Mesendoderm (in vitro differentiated cells): ENCODE results near the gene GKAP1. TPM values are rescaled to one million over a fixed set of nuclear protein-coding genes. Genes with fewer than 3 reads are reported as not detected.
A peak's percentile ranks its signal among the peaks of the same experiment; 100 is the strongest.
"Not testable (repeated sequence)": the region's sequence is repeated elsewhere in the genome, so short reads cannot be mapped to it uniquely, and the experiment has no call there.

ENCODE experiments used
- DNase-seq: peaks from one replicate; pipeline ENCODE4 v3.0.0; 2013
- H2AK5ac ChIP-seq: 2 replicates; pipeline ENCODE4 v1.6.1; 2013; ENCODE audit warnings: low read length, inconsistent platforms
- H2BK120ac ChIP-seq: 2 replicates; pipeline ENCODE4 v1.6.1; 2013; ENCODE audit warnings: low read depth, mild to moderate bottlenecking, low read length, moderate library complexity, mixed read lengths
- H2BK15ac ChIP-seq: replicated peaks from 2 replicates; pipeline ENCODE4 v1.6.1; 2013; ENCODE audit warnings: low read depth, mild to moderate bottlenecking, moderate library complexity
- H2BK5ac ChIP-seq: 2 replicates; pipeline ENCODE4 v1.6.1; 2013; ENCODE audit warnings: low read length, inconsistent platforms
- H3K18ac ChIP-seq: 2 replicates; pipeline ENCODE4 v1.6.1; 2013; ENCODE audit warnings: mild to moderate bottlenecking, low read length, mixed read lengths
- H3K23ac ChIP-seq: one replicate; pipeline ENCODE4 v1.6.1; 2013; ENCODE audit warnings: low read length
- H3K27ac ChIP-seq: 2 replicates; pipeline ENCODE4 v1.5.1; 2013; ENCODE audit warnings: low read depth, mild to moderate bottlenecking, inconsistent platforms, low read length, moderate library complexity
- H3K27me3 ChIP-seq: 2 replicates; pipeline ENCODE4 v1.6.1; 2013; ENCODE audit warnings: low read length, control low read depth, mild to moderate bottlenecking, inconsistent platforms; ENCODE audit not compliant: insufficient read depth, poor library complexity
- H3K36me3 ChIP-seq: 2 replicates; pipeline ENCODE4 v1.6.1; 2013; ENCODE audit warnings: low read length, inconsistent platforms; ENCODE audit not compliant: control insufficient read depth, insufficient read depth
- H3K4ac ChIP-seq: one replicate; pipeline ENCODE4 v1.6.1; 2013; ENCODE audit warnings: low read depth, mild to moderate bottlenecking, low read length, moderate library complexity
- H3K4me1 ChIP-seq: 2 replicates; pipeline ENCODE4 v1.6.1; 2013; ENCODE audit warnings: low read depth, low read length, inconsistent platforms; ENCODE audit not compliant: control insufficient read depth
- H3K4me2 ChIP-seq: 2 replicates; pipeline ENCODE4 v1.6.1; 2013; ENCODE audit warnings: low read length
- H3K4me3 ChIP-seq: 2 replicates; pipeline ENCODE4 v1.5.1; 2013; ENCODE audit warnings: mild to moderate bottlenecking, low read length
- H3K56ac ChIP-seq: one replicate; pipeline ENCODE4 v1.6.1; 2013; ENCODE audit warnings: low read length
- H3K79me1 ChIP-seq: 2 replicates; pipeline ENCODE4 v1.6.1; 2013; ENCODE audit warnings: low read length, inconsistent platforms
- H3K79me2 ChIP-seq: 2 replicates; pipeline ENCODE4 v1.6.1; 2013; ENCODE audit warnings: mild to moderate bottlenecking, low read length; ENCODE audit not compliant: control insufficient read depth, insufficient read depth
- H3K9ac ChIP-seq: 2 replicates; pipeline ENCODE4 v1.6.1; 2013; ENCODE audit warnings: low read length, inconsistent platforms
- H4K5ac ChIP-seq: one replicate; pipeline ENCODE4 v1.6.1; 2013; ENCODE audit warnings: low read length
- H4K8ac ChIP-seq: one replicate; pipeline ENCODE4 v1.6.1; 2013; ENCODE audit warnings: low read depth, mild to moderate bottlenecking, control low read depth, low read length, moderate library complexity
- WGBS: extraction: QIAGEN DNeasy Blood & Tissue Kit; methylation state at CpG from one replicate; pipeline ENCODE4 v1.1.7; 2013; ENCODE audit warnings: low lambda C conversion rate, missing lambda C conversion rate; ENCODE audit not compliant: insufficient coverage; ENCODE audit errors: extremely low coverage; 5-methylcytosine and 5-hydroxymethylcytosine counted together
- polyA plus RNA-seq, 2 experiments: library from polyadenylated mRNA; stranded (reverse); fragments of 200-250 nt; gene quantifications; one replicate each; pipeline ENCODE4 v1.2.3, GENCODE V29; 2013

The GKAP1 gene
- polyA plus RNA-seq (2013, experiment 1 of 2): 3.0 TPM
- 3.0 TPM for polyA plus RNA-seq (2013, experiment 2 of 2)

DNA sequence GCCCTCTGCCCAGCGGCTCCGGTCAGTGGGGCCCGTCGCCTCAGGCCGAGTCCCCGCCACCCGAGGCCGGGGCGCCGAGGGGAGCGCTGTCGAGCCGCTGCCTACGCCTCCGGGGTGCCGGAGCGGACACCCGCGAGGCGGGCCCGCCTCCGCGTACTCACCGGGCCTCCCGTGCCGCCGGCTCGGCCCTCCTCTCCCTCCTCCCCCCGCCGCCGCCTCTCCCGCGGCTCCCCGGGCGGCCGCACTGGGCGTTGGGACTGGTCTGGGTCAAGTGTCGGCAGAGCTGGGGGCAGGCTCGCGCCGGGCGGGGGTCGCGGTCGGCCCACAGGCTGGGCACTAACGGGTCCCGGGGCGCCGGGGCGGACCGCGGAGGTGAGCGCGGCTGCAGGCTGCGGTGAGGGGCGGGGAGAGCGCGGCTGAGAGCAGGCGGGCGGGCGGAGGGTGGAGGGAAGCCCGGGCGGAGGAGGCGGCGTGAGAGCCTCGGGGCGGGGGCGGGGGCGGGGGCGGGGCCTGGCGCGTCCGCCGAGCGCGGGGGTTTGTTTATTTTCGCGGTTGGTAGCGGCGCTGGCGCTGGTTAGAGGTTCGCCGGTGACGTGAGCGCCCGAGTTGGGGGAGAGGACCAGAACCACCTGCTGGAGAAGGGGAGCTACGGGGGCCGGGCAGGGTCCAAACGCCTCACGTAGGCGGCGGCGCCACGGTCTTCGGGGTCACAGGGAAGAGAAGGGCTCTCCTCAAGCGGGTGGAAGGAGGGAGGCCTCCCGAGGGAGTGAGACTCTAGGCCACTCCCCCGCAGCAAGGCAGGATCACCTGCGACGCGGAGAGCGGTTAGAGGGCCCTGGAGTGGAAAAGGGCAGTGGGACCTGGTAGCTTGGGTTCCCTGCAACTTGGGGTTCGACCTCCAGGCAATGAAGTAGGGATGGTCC lies at the start of gene GKAP1:
Gene GKAP1 (minus strand): TSS at position 414 of the 923 bp plus-strand sequence. CDS start 11,252 bp downstream, outside the sequence.
- not testable (repeated sequence) for H3K4me1 ChIP-seq, H3K4me2 ChIP-seq, H2BK120ac ChIP-seq, H3K27me3 ChIP-seq, H2BK5ac ChIP-seq, H3K27ac ChIP-seq, H4K8ac ChIP-seq, H2AK5ac ChIP-seq, H2BK15ac ChIP-seq, H3K4ac ChIP-seq, H4K5ac ChIP-seq, H3K79me2 ChIP-seq, H3K36me3 ChIP-seq, H3K79me1 ChIP-seq
- Histone ChIP-seq H3K23ac (peak within 1 kb of the TSS; percentile 24), H3K18ac (peak within 1 kb of the TSS; percentile 39), H3K56ac (peak within 1 kb of the TSS; percentile 80), H3K9ac (peak within 1 kb of the TSS; percentile 55), H3K4me3 (peak within 1 kb of the TSS; percentile 26)
- WGBS: no CpG with 5 or more reads among the region's 103 CpGs
- peak; percentile 66 for DNase-seq

DNA sequence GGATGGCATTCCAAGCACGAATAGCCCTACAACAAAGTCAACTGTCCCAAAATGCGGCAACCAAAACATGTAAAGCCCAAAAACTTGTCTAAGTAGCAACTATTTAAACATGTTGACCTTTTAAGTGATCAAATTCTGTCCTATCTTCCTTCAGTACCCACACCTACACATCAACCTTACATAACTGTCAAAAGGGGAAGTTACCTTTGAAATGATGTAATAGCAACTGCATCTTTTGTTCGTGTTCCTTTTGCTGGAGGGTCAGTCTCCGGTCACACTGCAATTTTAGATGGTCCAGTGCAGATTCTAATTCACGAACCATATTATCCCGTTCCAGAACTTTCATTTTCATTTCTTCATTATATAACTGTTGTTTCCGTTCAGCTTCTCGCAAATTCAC lies 32.3 kb upstream of the GKAP1 start:
- not testable (repeated sequence) for H3K4ac ChIP-seq, H3K36me3 ChIP-seq, H3K56ac ChIP-seq, H3K4me1 ChIP-seq, H2AK5ac ChIP-seq, H4K5ac ChIP-seq, H2BK120ac ChIP-seq, H3K18ac ChIP-seq, H3K79me1 ChIP-seq, H3K27me3 ChIP-seq, H3K27ac ChIP-seq, H3K4me2 ChIP-seq, H3K9ac ChIP-seq, H2BK5ac ChIP-seq, H4K8ac ChIP-seq, DNase-seq, H3K23ac ChIP-seq, H3K4me3 ChIP-seq, H2BK15ac ChIP-seq, H3K79me2 ChIP-seq
- no CpG with 5 or more reads among the region's 8 CpGs for WGBS

DNA sequence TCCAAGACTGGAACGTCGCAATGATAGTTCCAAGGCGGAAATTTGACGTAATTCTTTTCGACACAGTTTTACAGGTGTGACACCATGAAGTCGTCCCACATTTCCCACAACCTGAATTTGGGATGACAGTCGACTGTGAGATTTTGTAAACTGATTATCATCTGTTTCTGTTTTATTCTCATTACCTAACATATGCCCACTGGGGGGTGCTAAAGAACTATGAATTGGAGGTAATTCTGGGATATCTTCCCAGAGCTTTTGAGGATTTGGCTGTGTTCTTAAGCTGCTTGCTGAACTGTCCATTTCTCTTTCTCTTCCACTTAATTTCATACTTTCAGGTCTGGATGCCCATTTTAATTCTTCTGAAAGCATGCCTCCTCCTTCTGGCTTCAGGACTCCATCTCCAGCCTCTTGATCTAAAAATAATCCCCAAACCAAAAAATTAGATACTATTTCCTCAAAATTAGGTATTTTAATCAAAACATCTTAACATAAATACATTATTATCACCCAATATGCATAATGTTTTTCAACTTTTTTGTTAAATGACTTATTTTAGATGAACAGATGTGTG lies 19.6 kb upstream of the GKAP1 start:
- H2BK120ac ChIP-seq, H3K4me1 ChIP-seq: not testable (repeated sequence)

DNA sequence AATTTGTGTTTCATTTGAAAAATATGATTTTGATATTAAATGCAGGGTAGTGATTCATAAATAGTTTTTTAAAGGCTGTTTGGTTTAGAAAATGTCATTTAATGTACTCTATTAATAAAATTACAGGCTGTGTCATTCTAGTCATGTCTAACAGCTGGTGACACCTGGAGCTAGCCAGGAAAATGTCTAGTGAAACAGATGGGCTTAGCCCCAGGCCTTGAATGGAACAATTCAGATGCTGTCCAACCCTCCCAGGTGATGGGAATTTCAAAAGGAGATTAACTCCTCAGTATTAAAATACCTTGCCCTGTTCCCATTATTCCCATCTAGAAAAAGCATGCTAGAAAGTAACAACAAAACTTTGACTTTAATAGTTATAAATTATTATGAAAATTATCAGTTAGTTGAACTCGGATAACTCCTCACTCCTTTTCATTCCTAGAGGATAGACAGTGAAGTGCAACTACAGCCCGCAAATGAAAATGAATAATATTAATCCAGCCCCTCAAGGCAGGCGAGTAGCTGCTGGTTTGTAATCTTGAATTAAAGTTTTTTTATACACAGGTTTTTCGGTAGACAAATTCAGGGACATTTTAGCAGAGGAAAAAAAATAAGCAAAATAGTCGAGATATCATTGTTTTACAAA lies 13.0 kb upstream of the GKAP1 start:
- not testable (repeated sequence) for H3K4me2 ChIP-seq, H2AK5ac ChIP-seq, H2BK5ac ChIP-seq, H3K4me1 ChIP-seq, H3K18ac ChIP-seq, H4K5ac ChIP-seq, H3K79me2 ChIP-seq, H3K79me1 ChIP-seq, H2BK15ac ChIP-seq, H3K4me3 ChIP-seq, H4K8ac ChIP-seq, DNase-seq, H3K56ac ChIP-seq, H3K27ac ChIP-seq, H3K9ac ChIP-seq, H3K4ac ChIP-seq, H3K36me3 ChIP-seq, H2BK120ac ChIP-seq, H3K27me3 ChIP-seq, H3K23ac ChIP-seq
- WGBS: no CpG with 5 or more reads among the region's 5 CpGs

More for the DNA sequence above, 19.6 kb upstream of the GKAP1 start:
- not testable (repeated sequence) for H3K4me3 ChIP-seq, H3K27me3 ChIP-seq, H2BK15ac ChIP-seq, H3K9ac ChIP-seq, H3K18ac ChIP-seq, H2BK5ac ChIP-seq, H4K8ac ChIP-seq, H3K79me2 ChIP-seq, H3K4ac ChIP-seq, H3K4me2 ChIP-seq, H3K56ac ChIP-seq, H4K5ac ChIP-seq, H3K36me3 ChIP-seq, H3K23ac ChIP-seq, H3K27ac ChIP-seq, H3K79me1 ChIP-seq, H2AK5ac ChIP-seq, DNase-seq
- no CpG with 5 or more reads among the region's 7 CpGs for WGBS

DNA sequence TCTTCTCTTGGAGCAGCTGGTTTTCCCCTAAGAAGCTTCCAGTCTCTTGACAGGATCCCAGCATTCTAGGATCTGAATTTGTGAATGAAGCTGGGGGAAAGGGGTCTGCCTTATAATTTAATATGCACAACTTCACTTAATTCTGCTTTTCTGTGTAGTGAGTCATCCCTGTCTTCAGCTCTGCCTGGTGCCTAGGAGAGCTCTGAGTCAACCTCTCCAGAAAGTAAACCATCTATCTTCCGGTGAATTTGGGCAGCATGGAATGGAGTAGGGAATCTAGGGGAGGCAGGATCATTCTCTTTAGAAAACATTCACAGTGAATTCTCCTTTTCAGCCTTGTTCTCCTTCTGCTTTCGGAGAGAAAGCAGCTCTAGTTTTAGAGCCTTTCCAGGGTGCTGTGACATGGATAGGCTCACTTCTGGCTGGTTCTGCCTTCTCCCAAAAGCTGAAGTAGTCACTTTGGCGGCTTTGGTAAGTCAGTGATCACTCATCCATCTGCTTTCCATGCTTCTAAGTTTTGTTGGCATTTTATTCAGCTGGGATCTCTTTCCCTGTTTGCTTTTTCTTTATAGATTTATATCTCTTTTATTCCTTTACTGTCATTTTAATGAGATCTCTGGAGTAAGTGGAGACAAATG lies 7.5 kb upstream of the GKAP1 start:
- not testable (repeated sequence) for H3K36me3 ChIP-seq, H3K18ac ChIP-seq
- WGBS: no CpG with 5 or more reads among the region's 3 CpGs

More for the DNA sequence above, 7.5 kb upstream of the GKAP1 start:
- not testable (repeated sequence) for H2BK15ac ChIP-seq, H4K8ac ChIP-seq, H3K4me3 ChIP-seq, H3K4me1 ChIP-seq, H3K4me2 ChIP-seq, H3K23ac ChIP-seq, H3K27me3 ChIP-seq, H2BK5ac ChIP-seq, H3K79me1 ChIP-seq, H2AK5ac ChIP-seq, H3K4ac ChIP-seq, H3K56ac ChIP-seq, H4K5ac ChIP-seq, H3K27ac ChIP-seq, H2BK120ac ChIP-seq, H3K9ac ChIP-seq, DNase-seq, H3K79me2 ChIP-seq
